Uterus (tissue), 4 donors: ENCODE data around the gene PLD6. TPM values are rescaled to one million over a fixed set of nuclear protein-coding genes. Genes with fewer than 3 reads are reported as not detected.

Experiments used
- DNase-seq, 2 donors: peaks; one replicate each; pipeline ENCODE4 v3.0.0-alpha.2; 2019 to 2020
- H3K27ac ChIP-seq, 2 donors: fragments of 200-600 bp; sonication (generic); 1 replicate in 1 of 2; 2 replicates in 1 of 2; pipeline ENCODE4 v1.5.1; 2016 to 2018
- H3K27me3 ChIP-seq, 2 donors: fragments of 200-600 bp; sonication (generic); one replicate each; pipeline ENCODE4 v1.5.1; 2018 to 2019; ENCODE audit warnings: control low read depth in 1 of 2
- H3K36me3 ChIP-seq, 2 donors: fragments of 200-600 bp; sonication (generic); one replicate each; pipeline ENCODE4 v1.5.1; 2019; ENCODE audit warnings: control low read depth in 1 of 2
- H3K4me1 ChIP-seq, 2 donors: fragments of 200-600 bp; sonication (generic); one replicate each; pipeline ENCODE4 v1.5.1; 2018 to 2019; ENCODE audit warnings: control low read depth in 1 of 2
- H3K4me3 ChIP-seq, 2 donors: fragments of 200-600 bp; sonication (generic); 1 replicate in 1 of 2; 2 replicates in 1 of 2; pipeline ENCODE4 v1.5.1; 2018 to 2019; ENCODE audit warnings: mild to moderate bottlenecking in 1 of 2
- H3K9me3 ChIP-seq, 2 donors: fragments of 200-600 bp; sonication (generic); one replicate each; pipeline ENCODE4 v1.5.1; 2019; ENCODE audit warnings: control low read depth in 1 of 2
- CTCF ChIP-seq, 4 experiments: fragments of 200-600 bp in 2 of 4; fragments of 450-650 bp in 2 of 4; sonication (generic) in 2 of 4; IDR thresholded peaks; one replicate each; pipeline ENCODE4 v1.5.1; 2016 to 2019; ENCODE audit warnings: antibody characterized with exemption in 4 of 4, mild to moderate bottlenecking in 2 of 4, moderate library complexity in 1 of 4
- POLR2A ChIP-seq, 2 donors: fragments of 450-650 bp; IDR thresholded peaks; one replicate each; pipeline ENCODE4 v1.6.1; 2016; ENCODE audit warnings: antibody characterized with exemption in 2 of 2, mild to moderate bottlenecking in 1 of 2, moderate library complexity in 1 of 2
- intact Hi-C: fragments of 100-400 bp; cut with DNase I; formaldehyde crosslinking; loops from one replicate; pipeline ENCODE4 v1.15.1; 2023; ENCODE audit warnings: low total_unique reads
- total RNA-seq, 4 donors: library from RNA; depleted of rRNA in 3 of 4; stranded (reverse); fragments of >200 nt in 3 of 4; gene quantifications; one replicate each; pipeline versions ENCODE4 v1.1.0 to v1.2.4, GENCODE V29; 2014 to 2023
- donor health status: DM: yes; HTN: yes; CAD: no.

Gene PLD6
- total RNA-seq, 4 donors from 2014 or later: 0.77 to 8.1 (median 5.0) TPM

DNA sequence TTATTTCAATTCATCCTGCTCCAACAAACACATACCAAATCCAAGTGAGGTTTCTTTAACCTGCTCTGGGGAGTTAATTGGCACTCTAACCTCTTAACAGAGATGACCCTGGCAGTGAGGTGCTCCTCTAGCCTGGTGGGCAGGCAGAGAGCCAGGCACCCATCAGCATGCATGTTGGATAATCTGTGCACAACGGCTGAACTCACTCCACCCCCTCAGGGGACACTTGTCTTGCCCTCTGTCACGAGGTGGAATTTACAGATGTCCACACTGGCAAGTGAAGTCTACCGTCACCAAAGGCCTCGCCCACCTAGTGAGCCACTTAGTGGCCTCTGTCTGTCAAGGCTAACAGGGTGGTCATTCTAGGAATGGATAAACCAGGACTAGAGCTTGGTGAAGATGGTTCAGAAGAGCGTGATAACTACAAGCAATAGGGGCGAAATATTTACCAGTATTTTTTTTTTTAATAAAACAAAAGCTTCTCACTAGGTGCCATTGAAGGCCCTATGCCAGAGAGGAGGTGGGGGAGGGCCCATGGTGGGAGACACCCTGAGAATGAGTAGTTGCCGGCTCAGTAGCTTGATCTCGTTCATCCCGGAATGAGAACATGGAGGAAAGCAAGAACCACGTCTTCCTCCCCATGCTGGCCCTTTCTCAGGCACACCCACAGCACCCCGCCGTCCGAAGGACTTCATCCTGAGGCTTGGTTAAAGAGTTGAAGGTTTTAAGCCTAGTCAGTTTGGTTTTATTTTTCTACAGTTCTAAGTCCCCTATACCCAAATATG, 25.2 kb downstream of the PLD6 start:
- Histone ChIP-seq H3K4me1 (no peaks in the 10 kb centered on the region), H3K4me3 (no peak overlapping the region), H3K9me3 (no peaks in the 10 kb centered on the region), H3K27me3 (no peaks in the 10 kb centered on the region), H3K36me3 (no peaks in the 10 kb centered on the region), H3K27ac (no peak overlapping the region)
- no peak for DNase-seq
- intact Hi-C loops: no loop called here
- TF ChIP-seq CTCF (IDR thresholded peaks at IDR 0.05) (no peak), POLR2A (IDR thresholded peaks at IDR 0.05) (no peak)

DNA sequence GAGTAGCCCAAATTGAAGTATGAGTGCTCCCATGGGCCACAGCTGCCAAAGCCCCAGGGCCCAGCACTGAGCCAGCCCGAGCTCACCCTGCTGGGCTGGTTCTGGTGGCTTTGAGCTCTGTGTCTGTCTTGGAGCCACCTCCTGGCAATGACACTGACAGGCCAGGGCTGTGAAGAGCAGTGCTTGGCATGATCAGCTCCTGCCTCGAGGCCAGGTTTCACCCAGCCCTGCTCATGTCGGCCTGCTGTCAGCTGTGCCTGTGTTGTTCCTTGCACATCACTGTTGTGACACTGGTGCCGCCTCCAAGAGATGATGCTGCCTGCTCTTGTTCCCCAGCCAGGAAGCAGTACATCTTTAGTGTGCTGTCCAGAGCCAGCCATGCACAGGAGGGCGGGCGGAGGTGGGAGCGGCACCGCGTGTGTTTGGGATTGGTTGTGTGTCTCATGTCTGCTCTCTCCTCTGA, 26.0 kb downstream of the PLD6 start:
- Histone ChIP-seq H3K36me3 (no peaks in the 10 kb centered on the region), H3K4me1 (no peaks in the 10 kb centered on the region), H3K9me3 (no peaks in the 10 kb centered on the region), H3K4me3 (no peak overlapping the region), H3K27me3 (no peaks in the 10 kb centered on the region), H3K27ac (no peak overlapping the region)
- no peak for DNase-seq
- intact Hi-C loops: no loop called here
- no peak for TF ChIP-seq CTCF (IDR thresholded peaks at IDR 0.05)
- no peak for TF ChIP-seq POLR2A (IDR thresholded peaks at IDR 0.05)

DNA sequence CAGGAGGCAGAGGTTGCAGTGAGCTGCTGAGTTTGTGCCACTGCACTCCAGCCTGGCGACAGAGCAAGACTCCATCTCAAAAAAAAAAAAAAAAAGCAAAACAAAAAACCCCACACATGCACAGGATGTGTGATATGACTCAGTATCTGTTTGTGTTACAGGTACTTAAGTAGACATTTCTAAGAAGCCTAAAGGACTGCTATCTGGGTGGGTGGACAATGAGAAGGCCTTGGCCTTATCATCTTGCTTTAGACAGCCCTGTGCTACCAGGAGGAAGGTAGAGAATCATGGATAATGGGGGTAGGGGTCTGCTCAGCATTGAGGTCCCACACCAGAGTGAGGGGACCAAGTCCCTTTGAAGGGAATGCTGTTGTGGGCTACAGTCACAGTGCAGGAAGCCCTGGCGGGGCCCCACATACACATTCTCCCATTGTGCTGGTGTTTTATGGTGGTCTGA, 26.7 kb downstream of the PLD6 start:
- intact Hi-C loops: no loop called here
- no peaks in the 10 kb centered on the region for H3K36me3 ChIP-seq
- no peak overlapping the region for H3K27ac ChIP-seq

GRCh38 chr17:17177176-17177575, 29.0 kb downstream of the PLD6 start:
- no peaks in the 10 kb centered on the region for H3K9me3 ChIP-seq

More for the DNA sequence above, 26.7 kb downstream of the PLD6 start:
- no peak for DNase-seq
- TF ChIP-seq CTCF (IDR thresholded peaks at IDR 0.05) (no peak), POLR2A (IDR thresholded peaks at IDR 0.05) (no peak)
- Histone ChIP-seq H3K4me3 (no peak overlapping the region), H3K4me1 (no peaks in the 10 kb centered on the region), H3K9me3 (no peaks in the 10 kb centered on the region), H3K27me3 (no peaks in the 10 kb centered on the region)

More at GRCh38 chr17:17177176-17177575, 29.0 kb downstream of the PLD6 start:
- H3K27ac ChIP-seq: no peak overlapping the region
- no peaks in the 10 kb centered on the region for H3K36me3 ChIP-seq
- no peak for TF ChIP-seq CTCF (IDR thresholded peaks at IDR 0.05)
- no peaks in the 10 kb centered on the region for H3K27me3 ChIP-seq
- no peak for DNase-seq
- H3K4me3 ChIP-seq: no peak overlapping the region
- intact Hi-C loops: no loop called here
- H3K4me1 ChIP-seq: no peaks in the 10 kb centered on the region
